Transverse colon (tissue), 4 donors: ENCODE measurements around the gene VEGFB.

Experiments used
- CTCF ChIP-seq, 5 experiments: fragments of 200-600 bp in 3 of 5; fragments of 450-650 bp in 2 of 5; sonication (generic) in 3 of 5; IDR thresholded peaks; 1 replicate in 2 of 5; 2 replicates in 3 of 5; pipeline ENCODE4 v1.5.1; 2016 to 2017; ENCODE audit warnings: antibody characterized with exemption in 5 of 5, inconsistent platforms in 3 of 5, mild to moderate bottlenecking in 2 of 5, moderate library complexity in 1 of 5
- EP300 ChIP-seq: sonication (generic); formaldehyde crosslinking; IDR thresholded peaks from one replicate; pipeline ENCODE4 v1.6.1; 2017; ENCODE audit warnings: antibody characterized with exemption, low read depth
- POLR2A ChIP-seq: fragments of 450-650 bp; IDR thresholded peaks from one replicate; pipeline ENCODE4 v1.6.1; 2016; ENCODE audit warnings: antibody characterized with exemption, mild to moderate bottlenecking, moderate library complexity
- POLR2AphosphoS5 ChIP-seq, 3 donors: sonication (generic); formaldehyde crosslinking; IDR thresholded peaks; one replicate each; pipeline ENCODE4 v1.6.1; 2016; ENCODE audit warnings: antibody characterized with exemption in 3 of 3

- no peak for TF ChIP-seq EP300
- peak; percentile 54 for TF ChIP-seq POLR2A
- TF ChIP-seq CTCF (IDR thresholded peaks at IDR 0.05), result peak in 3 of 5 experiments; percentile 16 to 39 (median 21)
- TF ChIP-seq POLR2AphosphoS5 (IDR thresholded peaks at IDR 0.05), result peak in 2 of 3 donors; percentile 48 to 65
These were observed 12.7 kb downstream of the VEGFB start, which contains the start of gene PPP1R14B for GRCh38 chr11:64246871-64247728.
